ENCODE data around the gene RFESD. TPM values are rescaled to one million over a fixed set of nuclear protein-coding genes. Genes with fewer than 3 reads are reported as not detected.

RFESD gene
- total RNA-seq, 1 donor from 2014 or later, result 1.7 TPM

DNA sequence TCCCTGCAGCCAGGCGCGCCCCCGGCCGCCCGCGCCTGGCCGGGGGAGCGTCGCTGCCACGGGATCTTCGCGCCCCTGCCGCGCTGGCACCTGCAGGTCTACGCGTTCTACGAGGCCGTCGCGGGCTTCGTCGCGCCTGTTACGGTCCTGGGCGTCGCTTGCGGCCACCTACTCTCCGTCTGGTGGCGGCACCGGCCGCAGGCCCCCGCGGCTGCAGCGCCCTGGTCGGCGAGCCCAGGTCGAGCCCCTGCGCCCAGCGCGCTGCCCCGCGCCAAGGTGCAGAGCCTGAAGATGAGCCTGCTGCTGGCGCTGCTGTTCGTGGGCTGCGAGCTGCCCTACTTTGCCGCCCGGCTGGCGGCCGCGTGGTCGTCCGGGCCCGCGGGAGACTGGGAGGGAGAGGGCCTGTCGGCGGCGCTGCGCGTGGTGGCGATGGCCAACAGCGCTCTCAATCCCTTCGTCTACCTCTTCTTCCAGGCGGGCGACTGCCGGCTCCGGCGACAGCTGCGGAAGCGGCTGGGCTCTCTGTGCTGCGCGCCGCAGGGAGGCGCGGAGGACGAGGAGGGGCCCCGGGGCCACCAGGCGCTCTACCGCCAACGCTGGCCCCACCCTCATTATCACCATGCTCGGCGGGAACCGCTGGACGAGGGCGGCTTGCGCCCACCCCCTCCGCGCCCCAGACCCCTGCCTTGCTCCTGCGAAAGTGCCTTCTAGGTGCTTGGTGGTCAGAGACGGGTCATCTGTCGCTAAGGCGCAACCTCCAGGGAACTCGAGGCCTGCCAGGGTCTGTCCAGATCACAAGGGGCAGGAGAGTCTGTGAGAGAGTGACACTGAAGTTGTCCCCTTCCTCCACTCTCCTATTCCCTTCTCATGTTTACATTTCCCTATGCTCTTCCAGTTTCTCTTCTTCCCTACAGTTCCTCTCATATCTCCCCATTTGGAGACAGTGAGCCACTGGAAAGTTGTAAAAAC lies 25.4 kb upstream of the RFESD start:
- no peak for DNase-seq (ENCODE audit: extremely low spot score, unreplicated experiment)
- TF ChIP-seq, protein P1, sequence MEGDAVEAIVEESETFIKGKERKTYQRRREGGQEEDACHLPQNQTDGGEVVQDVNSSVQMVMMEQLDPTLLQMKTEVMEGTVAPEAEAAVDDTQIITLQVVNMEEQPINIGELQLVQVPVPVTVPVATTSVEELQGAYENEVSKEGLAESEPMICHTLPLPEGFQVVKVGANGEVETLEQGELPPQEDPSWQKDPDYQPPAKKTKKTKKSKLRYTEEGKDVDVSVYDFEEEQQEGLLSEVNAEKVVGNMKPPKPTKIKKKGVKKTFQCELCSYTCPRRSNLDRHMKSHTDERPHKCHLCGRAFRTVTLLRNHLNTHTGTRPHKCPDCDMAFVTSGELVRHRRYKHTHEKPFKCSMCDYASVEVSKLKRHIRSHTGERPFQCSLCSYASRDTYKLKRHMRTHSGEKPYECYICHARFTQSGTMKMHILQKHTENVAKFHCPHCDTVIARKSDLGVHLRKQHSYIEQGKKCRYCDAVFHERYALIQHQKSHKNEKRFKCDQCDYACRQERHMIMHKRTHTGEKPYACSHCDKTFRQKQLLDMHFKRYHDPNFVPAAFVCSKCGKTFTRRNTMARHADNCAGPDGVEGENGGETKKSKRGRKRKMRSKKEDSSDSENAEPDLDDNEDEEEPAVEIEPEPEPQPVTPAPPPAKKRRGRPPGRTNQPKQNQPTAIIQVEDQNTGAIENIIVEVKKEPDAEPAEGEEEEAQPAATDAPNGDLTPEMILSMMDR (IDR thresholded peaks at IDR 0.05), result no peak
- Mint-ChIP-seq H3K9me3 (ENCODE audit: unreplicated experiment) (peaks cover 5% of the 10 kb centered on the region), H3K4me1 (ENCODE audit: unreplicated experiment) (peaks cover 16% of the 10 kb centered on the region), H3K27ac (ENCODE audit: unreplicated experiment) (no peak overlapping the region), H3K4me3 (ENCODE audit: unreplicated experiment) (peak overlapping the region; percentile 69), H3K27me3 (ENCODE audit: unreplicated experiment) (no peaks in the 10 kb centered on the region), H3K36me3 (ENCODE audit: unreplicated experiment) (no peaks in the 10 kb centered on the region)

DNA sequence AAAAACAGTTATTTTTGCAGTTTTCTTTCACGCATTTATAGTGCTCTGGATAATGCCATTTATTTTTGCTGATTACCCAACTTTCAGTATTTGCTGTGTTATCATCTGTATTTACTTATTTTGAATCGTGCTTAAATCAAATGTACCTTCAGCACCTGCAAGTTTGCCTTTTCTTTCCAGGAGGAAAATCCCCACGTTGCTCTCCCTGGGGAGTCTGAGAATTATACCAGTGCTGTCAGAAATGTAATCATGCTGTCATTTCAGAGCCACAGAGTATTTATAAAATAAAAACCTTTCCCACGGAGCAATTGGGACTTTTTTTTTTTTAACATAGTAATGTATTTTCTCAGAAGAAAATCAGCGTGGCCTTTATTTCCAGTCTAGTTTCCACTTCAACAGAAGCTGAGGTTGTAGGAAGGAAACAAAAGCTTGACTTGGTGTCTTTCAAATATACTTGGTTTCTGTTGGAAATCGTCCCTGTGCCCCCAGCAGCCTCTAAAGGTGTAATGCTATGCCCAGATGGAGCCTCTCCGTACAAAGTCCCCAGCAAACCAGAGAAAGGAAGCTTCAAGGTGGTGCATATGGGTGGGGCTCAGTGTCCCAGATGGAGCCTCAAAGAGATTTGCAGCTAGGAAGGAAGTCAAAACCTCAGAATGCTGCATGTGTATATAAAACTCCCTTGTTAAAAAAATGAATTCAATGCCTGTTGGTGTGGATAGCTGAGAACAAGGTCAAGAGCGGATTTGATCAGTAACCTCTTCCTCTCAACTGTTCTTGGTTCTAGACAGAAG lies 24.5 kb upstream of the RFESD start:
- DNase-seq (ENCODE audit: extremely low spot score, unreplicated experiment), result no peak
- no peak overlapping the region for H3K27ac Mint-ChIP-seq (ENCODE audit: unreplicated experiment)
- no peaks in the 10 kb centered on the region for H3K27me3 Mint-ChIP-seq (ENCODE audit: unreplicated experiment)
- H3K9me3 Mint-ChIP-seq (ENCODE audit: unreplicated experiment), result peaks cover 5% of the 10 kb centered on the region
- no peaks in the 10 kb centered on the region for H3K36me3 Mint-ChIP-seq (ENCODE audit: unreplicated experiment)
- peaks cover 13% of the 10 kb centered on the region for H3K4me1 Mint-ChIP-seq (ENCODE audit: unreplicated experiment)
- peak overlapping the region; percentile 69 for H3K4me3 Mint-ChIP-seq (ENCODE audit: unreplicated experiment)
- TF ChIP-seq, protein P1 (IDR thresholded peaks at IDR 0.05), result no peak

DNA sequence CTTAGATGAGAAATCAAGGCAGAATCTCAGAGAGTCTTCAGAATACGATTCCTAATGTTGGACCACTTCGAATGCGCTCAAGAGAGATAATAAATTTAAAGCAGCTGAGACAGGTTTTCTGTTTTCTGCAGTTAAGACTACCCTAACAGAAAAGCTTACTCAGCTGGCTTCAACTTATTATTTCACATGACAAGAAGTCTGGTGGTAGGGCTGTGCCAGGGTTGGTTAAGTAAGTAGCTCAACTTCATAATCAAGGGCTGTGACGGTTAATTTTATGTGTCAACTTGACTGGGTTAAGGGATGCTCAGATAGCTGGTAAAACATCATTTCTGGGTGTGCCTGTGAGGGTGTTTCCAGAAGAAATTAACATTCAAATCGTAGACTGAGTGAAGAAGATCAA lies 22.9 kb upstream of the RFESD start:
- no peaks in the 10 kb centered on the region for H3K36me3 Mint-ChIP-seq (ENCODE audit: unreplicated experiment)
- no peak overlapping the region for H3K27ac Mint-ChIP-seq (ENCODE audit: unreplicated experiment)
- H3K27me3 Mint-ChIP-seq (ENCODE audit: unreplicated experiment), result no peaks in the 10 kb centered on the region
- no peak for DNase-seq (ENCODE audit: extremely low spot score, unreplicated experiment)
- peaks cover 5% of the 10 kb centered on the region for H3K9me3 Mint-ChIP-seq (ENCODE audit: unreplicated experiment)
- TF ChIP-seq, protein P1 (IDR thresholded peaks at IDR 0.05), result no peak
- H3K4me1 Mint-ChIP-seq (ENCODE audit: unreplicated experiment), result peaks cover 13% of the 10 kb centered on the region
- H3K4me3 Mint-ChIP-seq (ENCODE audit: unreplicated experiment), result no peak overlapping the region

DNA sequence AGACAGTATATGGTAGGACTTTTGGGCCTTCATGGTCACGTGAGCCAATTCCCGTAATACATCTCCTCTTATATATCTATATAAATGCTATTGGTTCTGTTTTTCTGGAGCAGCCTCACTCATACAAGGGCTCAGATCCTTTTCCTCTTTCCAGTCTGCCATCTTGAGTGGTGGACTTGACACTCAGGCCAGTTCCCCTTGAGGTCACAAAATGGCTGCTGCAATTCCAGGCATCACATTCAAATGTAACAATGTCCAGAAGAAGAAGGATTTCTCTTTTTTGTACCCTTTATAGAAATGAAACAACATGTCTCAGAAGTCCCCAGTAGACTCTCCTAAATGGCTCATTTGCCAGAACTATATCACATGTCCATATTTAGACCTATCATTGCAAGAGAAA lies 22.2 kb upstream of the RFESD start:
- H3K9me3 Mint-ChIP-seq (ENCODE audit: unreplicated experiment), result peaks cover 5% of the 10 kb centered on the region
- no peak for DNase-seq (ENCODE audit: extremely low spot score, unreplicated experiment)
- H3K36me3 Mint-ChIP-seq (ENCODE audit: unreplicated experiment), result no peaks in the 10 kb centered on the region
- no peak overlapping the region for H3K27ac Mint-ChIP-seq (ENCODE audit: unreplicated experiment)
- no peaks in the 10 kb centered on the region for H3K27me3 Mint-ChIP-seq (ENCODE audit: unreplicated experiment)
- no peak overlapping the region for H3K4me3 Mint-ChIP-seq (ENCODE audit: unreplicated experiment)
- TF ChIP-seq, protein P1 (IDR thresholded peaks at IDR 0.05), result no peak
- H3K4me1 Mint-ChIP-seq (ENCODE audit: unreplicated experiment), result peaks cover 13% of the 10 kb centered on the region

DNA sequence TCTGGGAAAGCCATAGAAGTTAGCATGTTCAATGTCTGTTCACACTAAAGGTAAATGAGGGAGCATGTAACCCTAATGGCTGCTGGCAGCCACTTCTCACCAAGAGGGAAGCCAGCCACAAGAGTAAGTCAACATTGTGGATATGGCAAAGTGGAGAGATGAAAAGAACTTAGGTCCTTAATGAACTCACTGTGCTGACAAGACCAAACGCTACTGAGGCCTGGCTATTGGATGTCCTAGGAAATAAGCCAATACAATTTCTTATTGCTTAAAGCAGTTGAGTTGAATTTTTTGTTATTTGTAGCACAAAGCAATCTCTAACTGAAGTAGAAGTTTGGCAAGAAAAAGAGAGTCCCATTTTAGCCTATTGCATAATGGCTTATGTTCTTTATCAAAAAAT lies 19.9 kb upstream of the RFESD start:
- Mint-ChIP-seq H3K36me3 (ENCODE audit: unreplicated experiment) (no peaks in the 10 kb centered on the region), H3K27me3 (ENCODE audit: unreplicated experiment) (no peaks in the 10 kb centered on the region), H3K9me3 (ENCODE audit: unreplicated experiment) (peaks cover 5% of the 10 kb centered on the region), H3K4me1 (ENCODE audit: unreplicated experiment) (peaks cover 12% of the 10 kb centered on the region), H3K4me3 (ENCODE audit: unreplicated experiment) (no peak overlapping the region), H3K27ac (ENCODE audit: unreplicated experiment) (no peak overlapping the region)
- TF ChIP-seq, protein P1 (IDR thresholded peaks at IDR 0.05), result no peak
- DNase-seq (ENCODE audit: extremely low spot score, unreplicated experiment), result no peak

Data from osteocyte (in vitro differentiated cells).